ENCODE measurements around the gene SLC35D3. TPM values are rescaled to one million over a fixed set of nuclear protein-coding genes. Genes with fewer than 3 reads are reported as not detected.

SLC35D3 gene
- total and polyA plus RNA-seq, 2 donors (not counting 3 experiments of a cell fraction or from before 2014, with no cell fraction given), result not detected

DNA sequence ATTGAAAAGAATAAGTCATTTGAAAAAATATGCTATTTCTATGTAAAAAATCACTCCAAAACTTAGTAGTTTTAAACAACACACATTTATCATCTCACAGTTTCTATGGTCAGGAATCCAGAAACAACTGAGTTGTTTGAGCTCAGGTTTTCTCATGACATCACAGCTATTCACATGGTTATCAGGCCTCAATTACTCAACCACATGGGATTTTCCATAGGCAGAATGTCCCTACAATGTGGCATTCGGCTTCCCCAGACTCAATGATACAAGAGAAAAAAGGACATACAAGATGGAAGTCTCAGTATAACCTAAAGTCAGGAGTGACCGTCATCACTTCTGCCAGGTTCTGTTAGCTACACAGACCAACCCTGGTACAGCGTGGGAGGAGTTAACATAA, 3.4 kb upstream of the SLC35D3 start:
- CTCF ChIA-PET, result interaction anchor here (1.0 to 1.2 kb wide), 2 partner anchors 11 to 16 kb away, joined by 5 to 9 read pairs; no protein-coding TSS in a partner anchor
- no TSS peak for BruUV-seq (replicated peaks)
- Histone ChIP-seq H2AFZ (ENCODE audit: low read depth, low read length) (no peak overlapping the region), H4K20me1 (replicated peaks; ENCODE audit: control insufficient read depth, extremely low read depth, insufficient read depth, low read length) (no peaks in the 10 kb centered on the region), H3K79me2 (ENCODE audit: control insufficient read depth, insufficient read depth, low read length) (no peaks in the 10 kb centered on the region), H3K9me1 (replicated peaks; ENCODE audit: control insufficient read depth, extremely low read depth, insufficient read depth, low read length) (no peaks in the 10 kb centered on the region), H3K4me1 (ENCODE audit: control insufficient read depth, extremely low read depth, insufficient read depth, low read length) (peaks cover 23% of the 10 kb centered on the region), H3K27ac (ENCODE audit: insufficient read depth, low read depth, low read length) (no peak overlapping the region), H3K4me3 (replicated peaks in 1 of 3; ENCODE audit: insufficient read depth in 1 of 3, low read depth in 1 of 3, low read length in 3 of 3) (no peak overlapping the region), H3K9me3 (replicated peaks; ENCODE audit: control insufficient read depth, insufficient read depth, low read length) (no peaks in the 10 kb centered on the region), H3K36me3 (ENCODE audit: control insufficient read depth in 2 of 2, extremely low read depth in 1 of 2, insufficient read depth in 2 of 2, low read length in 2 of 2) (no peaks in the 10 kb centered on the region), H3K4me2 (ENCODE audit: insufficient read depth, low read length) (no peak overlapping the region), H3K9ac (replicated peaks; ENCODE audit: extremely low read depth, insufficient read depth, low read length) (no peak overlapping the region), H3K27me3 (ENCODE audit: control insufficient read depth in 2 of 2, insufficient read depth in 2 of 2, low read length in 2 of 2) (peaks cover 24 to 40% of the 10 kb centered on the region in 2 experiments)
- intact Hi-C loops (cut with micrococcal nuclease) (no loop called here), dilution Hi-C loops (cut with MboI; ENCODE audit: extremely low pct_ligation_motif_present, low sequenced_read_pairs) (no loop called here)
- POLR2A ChIA-PET, result interaction anchor here (0.6 kb wide), 1 partner anchor 120 kb away, joined by 3 read pairs; no protein-coding TSS in a partner anchor
- DNase-seq (ENCODE audit: low read depth, low spot score), result no peak
- TF ChIP-seq FOS (IDR thresholded peaks at IDR 0.05; ENCODE audit: borderline replicate concordance, insufficient read depth, low read length), result no peak
- TF ChIP-seq POLR2AphosphoS5 (IDR thresholded peaks at IDR 0.05; ENCODE audit: insufficient read depth, low read depth, low read length), result no peak
- no peak for TF ChIP-seq POLR2A (IDR thresholded peaks at IDR 0.05; ENCODE audit: low read depth, low read length)
- TF ChIP-seq, protein P1, sequence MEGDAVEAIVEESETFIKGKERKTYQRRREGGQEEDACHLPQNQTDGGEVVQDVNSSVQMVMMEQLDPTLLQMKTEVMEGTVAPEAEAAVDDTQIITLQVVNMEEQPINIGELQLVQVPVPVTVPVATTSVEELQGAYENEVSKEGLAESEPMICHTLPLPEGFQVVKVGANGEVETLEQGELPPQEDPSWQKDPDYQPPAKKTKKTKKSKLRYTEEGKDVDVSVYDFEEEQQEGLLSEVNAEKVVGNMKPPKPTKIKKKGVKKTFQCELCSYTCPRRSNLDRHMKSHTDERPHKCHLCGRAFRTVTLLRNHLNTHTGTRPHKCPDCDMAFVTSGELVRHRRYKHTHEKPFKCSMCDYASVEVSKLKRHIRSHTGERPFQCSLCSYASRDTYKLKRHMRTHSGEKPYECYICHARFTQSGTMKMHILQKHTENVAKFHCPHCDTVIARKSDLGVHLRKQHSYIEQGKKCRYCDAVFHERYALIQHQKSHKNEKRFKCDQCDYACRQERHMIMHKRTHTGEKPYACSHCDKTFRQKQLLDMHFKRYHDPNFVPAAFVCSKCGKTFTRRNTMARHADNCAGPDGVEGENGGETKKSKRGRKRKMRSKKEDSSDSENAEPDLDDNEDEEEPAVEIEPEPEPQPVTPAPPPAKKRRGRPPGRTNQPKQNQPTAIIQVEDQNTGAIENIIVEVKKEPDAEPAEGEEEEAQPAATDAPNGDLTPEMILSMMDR (IDR thresholded peaks at IDR 0.05; ENCODE audit: extremely low read depth in 1 of 2, insufficient read depth in 1 of 2, low read depth in 1 of 2, low read length in 2 of 2), result no peak
- TF ChIP-seq MYC (IDR thresholded peaks at IDR 0.05; ENCODE audit: low read depth, low read length), result no peak
- FAIRE-seq, result no peak

DNA sequence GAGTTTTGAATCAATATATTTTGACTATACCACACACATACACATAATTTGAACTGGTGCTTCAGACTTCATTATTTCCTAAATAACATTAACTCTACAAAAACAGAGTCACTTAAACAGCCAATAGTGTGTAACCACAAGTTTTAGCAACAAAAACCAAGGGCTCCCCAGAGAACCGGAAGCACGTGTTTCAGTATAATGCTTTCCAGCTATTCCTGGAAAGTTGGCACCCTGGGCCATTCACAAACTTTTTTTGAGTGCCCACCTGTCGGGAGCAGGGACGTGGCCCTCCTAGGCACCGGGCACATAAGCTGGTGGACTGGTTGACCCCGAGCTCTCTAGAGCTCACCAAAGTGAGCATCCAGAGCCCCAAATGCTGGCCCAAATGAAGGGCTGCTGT, 1.9 kb upstream of the SLC35D3 start:
- H3K4me1 ChIP-seq (ENCODE audit: control insufficient read depth, extremely low read depth, insufficient read depth, low read length), result peaks cover 23% of the 10 kb centered on the region
- no peak for FAIRE-seq
- H3K4me3 ChIP-seq (replicated peaks in 1 of 3; ENCODE audit: insufficient read depth in 1 of 3, low read depth in 1 of 3, low read length in 3 of 3), result no peak overlapping the region
- H3K9me3 ChIP-seq (replicated peaks; ENCODE audit: control insufficient read depth, insufficient read depth, low read length), result no peaks in the 10 kb centered on the region
- POLR2A ChIA-PET, result no interaction called here
- BruUV-seq (replicated peaks), result no TSS peak
- no peaks in the 10 kb centered on the region for H3K9me1 ChIP-seq (replicated peaks; ENCODE audit: control insufficient read depth, extremely low read depth, insufficient read depth, low read length)
- H3K36me3 ChIP-seq (ENCODE audit: control insufficient read depth in 2 of 2, extremely low read depth in 1 of 2, insufficient read depth in 2 of 2, low read length in 2 of 2), result no peaks in the 10 kb centered on the region
- CTCF ChIA-PET, result interaction anchor here (1.0 to 1.3 kb wide), 2 partner anchors 75 to 276 kb away, joined by 3 to 7 read pairs; no protein-coding TSS in a partner anchor
- no peaks in the 10 kb centered on the region for H4K20me1 ChIP-seq (replicated peaks; ENCODE audit: control insufficient read depth, extremely low read depth, insufficient read depth, low read length)
- no peak overlapping the region for H3K9ac ChIP-seq (replicated peaks; ENCODE audit: extremely low read depth, insufficient read depth, low read length)
- dilution Hi-C loops (cut with MboI; ENCODE audit: extremely low pct_ligation_motif_present, low sequenced_read_pairs) (no loop called here), intact Hi-C loops (cut with micrococcal nuclease) (loop anchor here (5.0 to 10.0 kb wide), 4 partner anchors 95 to 365 kb away; partner anchors contain the start of genes MAP3K5, MAP7 and PEX7)
- peaks cover 32 to 50% of the 10 kb centered on the region in 2 experiments for H3K27me3 ChIP-seq (ENCODE audit: control insufficient read depth in 2 of 2, insufficient read depth in 2 of 2, low read length in 2 of 2)
- no peak overlapping the region for H2AFZ ChIP-seq (ENCODE audit: low read depth, low read length)
- no peak overlapping the region for H3K27ac ChIP-seq (ENCODE audit: insufficient read depth, low read depth, low read length)
- H3K79me2 ChIP-seq (ENCODE audit: control insufficient read depth, insufficient read depth, low read length), result no peaks in the 10 kb centered on the region
- no peak overlapping the region for H3K4me2 ChIP-seq (ENCODE audit: insufficient read depth, low read length)
- TF ChIP-seq, protein P2, sequence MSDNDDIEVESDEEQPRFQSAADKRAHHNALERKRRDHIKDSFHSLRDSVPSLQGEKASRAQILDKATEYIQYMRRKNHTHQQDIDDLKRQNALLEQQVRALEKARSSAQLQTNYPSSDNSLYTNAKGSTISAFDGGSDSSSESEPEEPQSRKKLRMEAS (IDR thresholded peaks at IDR 0.05; ENCODE audit: insufficient read depth, insufficient read length), result no peak
- TF ChIP-seq GATA2 (IDR thresholded peaks at IDR 0.05; ENCODE audit: insufficient read depth, insufficient read length, low read depth, low read length), result no peak
- DNase-seq (ENCODE audit: low read depth, low spot score), result no peak

Data from endothelial cell of umbilical vein (primary cell).